ENCODE measurements around the gene NUDT22.

DNA sequence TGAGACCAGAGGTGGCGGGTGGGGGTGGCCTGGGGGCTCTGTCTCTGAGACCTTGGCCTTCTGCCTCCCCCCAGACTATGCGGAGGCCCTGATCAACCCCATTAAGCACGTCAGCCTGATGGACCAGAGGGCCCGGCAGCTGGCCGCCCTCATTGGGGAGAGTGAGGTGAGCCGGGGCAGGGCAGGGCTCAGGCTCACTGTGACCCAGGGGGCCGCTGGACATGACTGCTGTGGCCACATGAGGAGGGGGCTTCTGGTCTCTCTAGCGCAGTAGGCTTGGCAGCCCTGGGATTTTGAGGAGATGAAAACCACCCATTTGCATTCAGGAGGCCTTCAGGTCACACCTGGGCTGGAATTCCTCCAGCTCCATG is 37.9 kb downstream of the NUDT22 start:
- TF ChIP-seq, protein P1, sequence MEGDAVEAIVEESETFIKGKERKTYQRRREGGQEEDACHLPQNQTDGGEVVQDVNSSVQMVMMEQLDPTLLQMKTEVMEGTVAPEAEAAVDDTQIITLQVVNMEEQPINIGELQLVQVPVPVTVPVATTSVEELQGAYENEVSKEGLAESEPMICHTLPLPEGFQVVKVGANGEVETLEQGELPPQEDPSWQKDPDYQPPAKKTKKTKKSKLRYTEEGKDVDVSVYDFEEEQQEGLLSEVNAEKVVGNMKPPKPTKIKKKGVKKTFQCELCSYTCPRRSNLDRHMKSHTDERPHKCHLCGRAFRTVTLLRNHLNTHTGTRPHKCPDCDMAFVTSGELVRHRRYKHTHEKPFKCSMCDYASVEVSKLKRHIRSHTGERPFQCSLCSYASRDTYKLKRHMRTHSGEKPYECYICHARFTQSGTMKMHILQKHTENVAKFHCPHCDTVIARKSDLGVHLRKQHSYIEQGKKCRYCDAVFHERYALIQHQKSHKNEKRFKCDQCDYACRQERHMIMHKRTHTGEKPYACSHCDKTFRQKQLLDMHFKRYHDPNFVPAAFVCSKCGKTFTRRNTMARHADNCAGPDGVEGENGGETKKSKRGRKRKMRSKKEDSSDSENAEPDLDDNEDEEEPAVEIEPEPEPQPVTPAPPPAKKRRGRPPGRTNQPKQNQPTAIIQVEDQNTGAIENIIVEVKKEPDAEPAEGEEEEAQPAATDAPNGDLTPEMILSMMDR (IDR thresholded peaks at IDR 0.05), result no peak
- TF ChIP-seq EZH2 (IDR thresholded peaks at IDR 0.05; ENCODE audit: borderline replicate concordance, insufficient read depth, low read depth, low read length, poor library complexity, severe bottlenecking), result no peak
